Right lobe of liver (tissue), 4 donors: ENCODE data around the gene C4A.
A peak's percentile ranks its signal among the peaks of the same experiment; 100 is the strongest.

Experiments
- POLR2A ChIP-seq: fragments of 450-650 bp; IDR thresholded peaks from one replicate; pipeline ENCODE4 v1.6.1; 2017; ENCODE audit warnings: antibody characterized with exemption, mild to moderate bottlenecking
- TF ChIP-seq, protein P1 (sequence below), 4 donors: fragments of 200-600 bp in 3 of 4; fragments of 450-650 bp in 1 of 4; IDR thresholded peaks; one replicate each; pipeline versions ENCODE4 v1.5.1 to v1.8.0; 2016 to 2022; ENCODE audit warnings: antibody characterized with exemption in 4 of 4, mild to moderate bottlenecking in 2 of 4
- donor health status: DM: no; HTN: no; CAD: no.
- donor health status: DM: no; HTN: no; CAD: no.
- donor health status: DM: no; HTN: yes; CAD: no.

DNA sequence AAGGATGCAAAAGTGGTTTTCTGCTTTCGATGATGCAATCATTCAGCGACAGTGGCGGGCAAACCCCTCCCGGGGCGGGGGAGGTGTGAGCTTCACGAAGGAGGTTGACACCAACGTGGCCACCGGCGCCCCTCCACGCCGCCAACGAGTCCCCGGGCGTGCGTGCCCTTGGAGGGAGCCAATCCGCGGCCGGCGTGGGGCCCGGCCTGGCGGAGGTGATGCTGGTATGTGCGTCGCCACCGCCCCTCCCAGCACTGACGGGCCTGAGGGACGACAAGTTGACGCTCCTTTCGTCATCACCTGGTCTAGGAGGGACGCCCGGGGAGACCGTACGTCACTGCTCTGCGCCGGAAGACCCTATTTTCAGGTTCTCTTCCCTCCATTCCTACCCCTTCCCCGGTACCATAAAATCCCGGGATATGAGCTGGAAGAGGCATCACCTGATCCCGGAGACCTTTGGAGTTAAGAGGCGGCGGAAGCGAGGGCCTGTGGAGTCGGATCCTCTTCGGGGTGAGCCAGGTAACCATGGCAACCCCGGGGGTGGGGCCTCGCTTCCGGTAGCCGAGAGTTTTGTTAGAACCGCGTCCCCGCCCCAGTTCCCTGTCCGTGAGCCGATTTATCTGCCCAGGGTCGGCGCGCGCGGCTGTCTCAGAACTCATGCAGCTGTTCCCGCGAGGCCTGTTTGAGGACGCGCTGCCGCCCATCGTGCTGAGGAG is 9.7 kb upstream of the C4A start, which contains the start of gene DXO:
- TF ChIP-seq, protein P1, sequence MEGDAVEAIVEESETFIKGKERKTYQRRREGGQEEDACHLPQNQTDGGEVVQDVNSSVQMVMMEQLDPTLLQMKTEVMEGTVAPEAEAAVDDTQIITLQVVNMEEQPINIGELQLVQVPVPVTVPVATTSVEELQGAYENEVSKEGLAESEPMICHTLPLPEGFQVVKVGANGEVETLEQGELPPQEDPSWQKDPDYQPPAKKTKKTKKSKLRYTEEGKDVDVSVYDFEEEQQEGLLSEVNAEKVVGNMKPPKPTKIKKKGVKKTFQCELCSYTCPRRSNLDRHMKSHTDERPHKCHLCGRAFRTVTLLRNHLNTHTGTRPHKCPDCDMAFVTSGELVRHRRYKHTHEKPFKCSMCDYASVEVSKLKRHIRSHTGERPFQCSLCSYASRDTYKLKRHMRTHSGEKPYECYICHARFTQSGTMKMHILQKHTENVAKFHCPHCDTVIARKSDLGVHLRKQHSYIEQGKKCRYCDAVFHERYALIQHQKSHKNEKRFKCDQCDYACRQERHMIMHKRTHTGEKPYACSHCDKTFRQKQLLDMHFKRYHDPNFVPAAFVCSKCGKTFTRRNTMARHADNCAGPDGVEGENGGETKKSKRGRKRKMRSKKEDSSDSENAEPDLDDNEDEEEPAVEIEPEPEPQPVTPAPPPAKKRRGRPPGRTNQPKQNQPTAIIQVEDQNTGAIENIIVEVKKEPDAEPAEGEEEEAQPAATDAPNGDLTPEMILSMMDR (IDR thresholded peaks at IDR 0.05): no peak
- TF ChIP-seq POLR2A: peak; percentile 51
